ENCODE data around the gene GALNT17.
"Not testable (repeated sequence)": the region's sequence is repeated elsewhere in the genome, so short reads cannot be mapped to it uniquely, and the experiment has no call there.

Gene GALNT17

GRCh38 chr7:71643031-71643430 is 511.1 kb downstream of the GALNT17 start:
- DNase-seq, result not testable (repeated sequence)

GRCh38 chr7:71645836-71646235 is 513.9 kb downstream of the GALNT17 start:
- DNase-seq, result no peak

GRCh38 chr7:71649812-71650211 is 517.9 kb downstream of the GALNT17 start:
- no peak for DNase-seq

GRCh38 chr7:71650653-71651337 is 518.9 kb downstream of the GALNT17 start:
- DNase-seq, result no peak

- no peak for DNase-seq
These were observed 520.6 kb downstream of the GALNT17 start for GRCh38 chr7:71652510-71652909.

GRCh38 chr7:71657386-71657785 is 525.4 kb downstream of the GALNT17 start:
- DNase-seq, result no peak

- DNase-seq, result no peak
These were observed 527.7 kb downstream of the GALNT17 start for GRCh38 chr7:71659622-71660021.

- DNase-seq, result no peak
These were observed 529.8 kb downstream of the GALNT17 start for GRCh38 chr7:71661671-71662224.

- no peak for DNase-seq
These were observed 533.8 kb downstream of the GALNT17 start for GRCh38 chr7:71665716-71666115.

GRCh38 chr7:71668572-71668971 is 536.6 kb downstream of the GALNT17 start:
- DNase-seq, result no peak

- no peak for DNase-seq
These were observed 547.5 kb downstream of the GALNT17 start for GRCh38 chr7:71679480-71679879.

- no peak for DNase-seq
These were observed 550.2 kb downstream of the GALNT17 start for GRCh38 chr7:71682181-71682580.

GRCh38 chr7:71682841-71683781 is 551.2 kb downstream of the GALNT17 start:
- DNase-seq, result no peak

GRCh38 chr7:71687286-71687685 is 555.3 kb downstream of the GALNT17 start:
- DNase-seq, result no peak

- no peak for DNase-seq
These were observed 556.1 kb downstream of the GALNT17 start for GRCh38 chr7:71687831-71688599.

GRCh38 chr7:71691538-71691937 is 559.6 kb downstream of the GALNT17 start:
- no peak for DNase-seq

- no peak for DNase-seq
These were observed 562.7 kb downstream of the GALNT17 start for GRCh38 chr7:71694665-71695064.

GRCh38 chr7:71695186-71695585 is 563.2 kb downstream of the GALNT17 start:
- no peak for DNase-seq

GRCh38 chr7:71696511-71696910 is 564.6 kb downstream of the GALNT17 start:
- DNase-seq, result no peak

GRCh38 chr7:71697400-71697799 is 565.5 kb downstream of the GALNT17 start:
- no peak for DNase-seq

- no peak for DNase-seq
These were observed 573.3 kb downstream of the GALNT17 start for GRCh38 chr7:71705217-71705616.

- no peak for DNase-seq
These were observed 574.1 kb downstream of the GALNT17 start for GRCh38 chr7:71705901-71706596.
